Liver (tissue), 9 donors: Measurements from ENCODE around the gene MIER3. TPM values are rescaled to one million over a fixed set of nuclear protein-coding genes. Genes with fewer than 3 reads are reported as not detected.

Source experiments
- DNase-seq: peaks from one replicate; pipeline ENCODE4 v3.0.0-alpha.2; 2017; ENCODE audit warnings: low spot score
- H3K27ac ChIP-seq, 2 donors: one replicate each; pipeline ENCODE4 v1.7.0; 2013; ENCODE audit warnings: inconsistent platforms in 2 of 2, low read length in 2 of 2, control low read depth in 1 of 2, low read depth in 1 of 2, mild to moderate bottlenecking in 1 of 2
- H3K27me3 ChIP-seq, 4 donors: one replicate each; pipeline versions ENCODE4 v1.6.1 to v1.7.0; 2013; ENCODE audit warnings: low read length in 3 of 4, inconsistent platforms in 1 of 4, mild to moderate bottlenecking in 1 of 4, moderate library complexity in 1 of 4; ENCODE audit not compliant: control insufficient read depth in 4 of 4, insufficient read depth in 4 of 4
- H3K36me3 ChIP-seq, 4 donors: one replicate each; pipeline versions ENCODE4 v1.6.1 to v1.7.0; 2013; ENCODE audit warnings: low read length in 3 of 4, mild to moderate bottlenecking in 3 of 4, low read depth in 1 of 4, moderate library complexity in 1 of 4; ENCODE audit not compliant: control insufficient read depth in 4 of 4, insufficient read depth in 3 of 4
- H3K4me1 ChIP-seq, 4 donors: one replicate each; pipeline versions ENCODE4 v1.6.1 to v1.7.0; 2013; ENCODE audit warnings: low read length in 3 of 4, mild to moderate bottlenecking in 3 of 4, moderate library complexity in 1 of 4; ENCODE audit not compliant: control insufficient read depth in 4 of 4, insufficient read depth in 4 of 4
- H3K4me3 ChIP-seq, 3 donors: one replicate each; pipeline versions ENCODE4 v1.6.1 to v1.7.0; 2013; ENCODE audit warnings: low read length in 3 of 3, control low read depth in 1 of 3, low read depth in 1 of 3, mild to moderate bottlenecking in 1 of 3
- H3K9ac ChIP-seq, 2 donors: one replicate each; pipeline ENCODE4 v1.7.0; 2013; ENCODE audit warnings: low read length in 2 of 2, mild to moderate bottlenecking in 2 of 2, moderate library complexity in 2 of 2, control low read depth in 1 of 2, low read depth in 1 of 2
- H3K9me3 ChIP-seq, 4 donors: one replicate each; pipeline versions ENCODE4 v1.6.1 to v1.7.0; 2013; ENCODE audit warnings: low read length in 3 of 4; ENCODE audit not compliant: control insufficient read depth in 4 of 4
- CTCF ChIP-seq: fragments of 150-350 bp; IDR thresholded peaks from 2 replicates; pipeline ENCODE4 v1.5.1; 2017; ENCODE audit warnings: improper control_type of control experiment, low read depth, low read length; ENCODE audit not compliant: missing input control
- EGR1 ChIP-seq, 2 donors: IDR thresholded peaks; 2 replicates each; pipeline ENCODE4 v1.6.1; 2016 to 2018; ENCODE audit warnings: antibody characterized with exemption in 2 of 2, low read depth in 2 of 2
- FOXA1 ChIP-seq: IDR thresholded peaks from 2 replicates; pipeline ENCODE4 v1.6.1; 2016; ENCODE audit warnings: antibody characterized with exemption
- FOXA2 ChIP-seq: IDR thresholded peaks from 2 replicates; pipeline ENCODE4 v1.6.1; 2016; ENCODE audit warnings: antibody characterized with exemption
- GABPA ChIP-seq, 2 donors: IDR thresholded peaks in 1 of 2; conservative IDR thresholded peaks in 1 of 2; 2 replicates each; pipeline ENCODE4 v1.6.1; 2016; ENCODE audit warnings: antibody characterized with exemption in 2 of 2, mild to moderate bottlenecking in 1 of 2, moderate library complexity in 1 of 2
- HNF4G ChIP-seq: IDR thresholded peaks from 2 replicates; pipeline ENCODE4 v1.6.1; 2016; ENCODE audit warnings: antibody characterized with exemption
- JUND ChIP-seq, 2 donors: IDR thresholded peaks; 2 replicates each; pipeline ENCODE4 v1.6.1; 2016; ENCODE audit warnings: antibody characterized with exemption in 2 of 2
- NR2F2 ChIP-seq: IDR thresholded peaks from 2 replicates; pipeline ENCODE4 v1.6.1; 2016; ENCODE audit warnings: antibody characterized with exemption
- RAD21 ChIP-seq, 2 donors: IDR thresholded peaks; 2 replicates each; pipeline ENCODE4 v1.6.1; 2016; ENCODE audit warnings: antibody characterized with exemption in 2 of 2, mild to moderate bottlenecking in 2 of 2
- RXRA ChIP-seq, 2 donors: IDR thresholded peaks; 2 replicates each; pipeline ENCODE4 v1.6.1; 2017 to 2018; ENCODE audit warnings: antibody characterized with exemption in 2 of 2, mild to moderate bottlenecking in 1 of 2
- SP1 ChIP-seq: IDR thresholded peaks from 2 replicates; pipeline ENCODE4 v1.6.1; 2018; ENCODE audit warnings: antibody characterized with exemption, mild to moderate bottlenecking
- TAF1 ChIP-seq: conservative IDR thresholded peaks from 2 replicates; pipeline ENCODE4 v1.6.1; 2016; ENCODE audit warnings: antibody characterized with exemption, mild to moderate bottlenecking
- YY1 ChIP-seq: IDR thresholded peaks from 2 replicates; pipeline ENCODE4 v1.6.1; 2016; ENCODE audit warnings: antibody characterized with exemption, mild to moderate bottlenecking
- WGBS: extraction: QIAGEN DNeasy Blood & Tissue Kit; methylation state at CpG from one replicate; pipeline ENCODE4 v1.1.7; 2013; 5-methylcytosine and 5-hydroxymethylcytosine counted together
- polyA plus RNA-seq, 2 donors: library from polyadenylated mRNA; stranded (reverse) in 1 of 2; unstranded in 1 of 2; fragments of 200-250 nt in 1 of 2; fragments of >200 nt in 1 of 2; fragmentation: Nextera tagmentation in 1 of 2; extraction: Ambion mirVana in 1 of 2; gene quantifications; one replicate each; pipeline versions ENCODE4 v1.2.1 to v1.2.3, GENCODE V29; 2013 to 2015
- total RNA-seq, 2 donors: library from RNA; depleted of rRNA; stranded (reverse); fragments of >200 nt; gene quantifications; one replicate each; pipeline ENCODE4 v1.2.3, GENCODE V29; 2014
- TF ChIP-seq, protein P1 (sequence below): IDR thresholded peaks from 2 replicates; pipeline ENCODE4 v1.6.1; 2016; ENCODE audit warnings: antibody characterized with exemption
- TF ChIP-seq, protein P2 (sequence below): IDR thresholded peaks from 2 replicates; pipeline ENCODE4 v1.6.1; 2016; ENCODE audit warnings: antibody characterized with exemption
- TF ChIP-seq, protein P3 (sequence below): IDR thresholded peaks from 2 replicates; pipeline ENCODE4 v1.6.1; 2016; ENCODE audit warnings: antibody characterized with exemption
- TF ChIP-seq, protein P4 (sequence below): IDR thresholded peaks from 2 replicates; pipeline ENCODE4 v1.6.1; 2016; ENCODE audit warnings: antibody characterized with exemption, mild to moderate bottlenecking
- donor health status: healthy.
- donor health status: healthy.
- donor health status: healthy.
- donor health status: healthy.
- donor health status: healthy.

Gene MIER3
- total and polyA plus RNA-seq, 4 donors = 4.1 to 15.5 (median 8.1) TPM

DNA sequence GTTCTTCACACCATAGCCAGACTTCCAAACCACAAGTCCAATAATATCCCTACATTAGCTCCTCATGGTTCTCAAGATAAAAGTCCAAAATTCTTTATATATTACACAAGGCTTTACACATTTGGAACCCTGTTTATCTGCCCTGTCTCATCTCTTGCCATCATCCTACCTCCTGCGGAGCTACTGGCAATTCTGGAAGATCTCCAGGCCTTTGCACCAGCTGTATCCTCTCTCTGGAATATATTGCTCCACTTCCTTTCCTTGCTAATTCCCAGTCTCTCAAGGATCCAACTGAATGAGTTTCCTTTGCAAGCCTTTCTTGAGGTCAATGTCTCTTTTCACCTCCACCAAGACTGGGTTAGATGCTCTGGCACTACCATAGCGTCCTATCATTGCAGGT is 41.3 kb upstream of the MIER3 start:
- Histone ChIP-seq H3K9ac (no peak overlapping the region), H3K36me3 (no peaks in the 10 kb centered on the region), H3K4me3 (no peak overlapping the region), H3K4me1 (no peaks in the 10 kb centered on the region), H3K9me3 (no peaks in the 10 kb centered on the region), H3K27me3 (no peaks in the 10 kb centered on the region), H3K27ac (no peak overlapping the region)
- TF ChIP-seq, protein P1, sequence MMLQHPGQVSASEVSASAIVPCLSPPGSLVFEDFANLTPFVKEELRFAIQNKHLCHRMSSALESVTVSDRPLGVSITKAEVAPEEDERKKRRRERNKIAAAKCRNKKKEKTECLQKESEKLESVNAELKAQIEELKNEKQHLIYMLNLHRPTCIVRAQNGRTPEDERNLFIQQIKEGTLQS = no peak
- no peak for TF ChIP-seq FOXA1
- TF ChIP-seq TAF1 = no peak
- TF ChIP-seq EGR1 (IDR thresholded peaks at IDR 0.05; ENCODE audit: low read depth in 2 of 2) = no peak
- no peak for TF ChIP-seq SP1
- TF ChIP-seq RXRA (IDR thresholded peaks at IDR 0.05) = no peak
- TF ChIP-seq, protein P2, sequence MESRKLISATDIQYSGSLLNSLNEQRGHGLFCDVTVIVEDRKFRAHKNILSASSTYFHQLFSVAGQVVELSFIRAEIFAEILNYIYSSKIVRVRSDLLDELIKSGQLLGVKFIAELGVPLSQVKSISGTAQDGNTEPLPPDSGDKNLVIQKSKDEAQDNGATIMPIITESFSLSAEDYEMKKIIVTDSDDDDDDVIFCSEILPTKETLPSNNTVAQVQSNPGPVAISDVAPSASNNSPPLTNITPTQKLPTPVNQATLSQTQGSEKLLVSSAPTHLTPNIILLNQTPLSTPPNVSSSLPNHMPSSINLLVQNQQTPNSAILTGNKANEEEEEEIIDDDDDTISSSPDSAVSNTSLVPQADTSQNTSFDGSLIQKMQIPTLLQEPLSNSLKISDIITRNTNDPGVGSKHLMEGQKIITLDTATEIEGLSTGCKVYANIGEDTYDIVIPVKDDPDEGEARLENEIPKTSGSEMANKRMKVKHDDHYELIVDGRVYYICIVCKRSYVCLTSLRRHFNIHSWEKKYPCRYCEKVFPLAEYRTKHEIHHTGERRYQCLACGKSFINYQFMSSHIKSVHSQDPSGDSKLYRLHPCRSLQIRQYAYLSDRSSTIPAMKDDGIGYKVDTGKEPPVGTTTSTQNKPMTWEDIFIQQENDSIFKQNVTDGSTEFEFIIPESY = no peak
- TF ChIP-seq RAD21 (IDR thresholded peaks at IDR 0.05) = no peak
- TF ChIP-seq GABPA (IDR thresholded peaks at IDR 0.05 in 1 of 2, conservative IDR thresholded peaks at IDR 0.05 in 1 of 2) = no peak
- TF ChIP-seq NR2F2 = no peak
- WGBS = 83% methylated on average over 2 of the region's 2 CpGs
- no peak for DNase-seq

- no peaks in the 10 kb centered on the region for H3K27me3 ChIP-seq
- H3K4me1 ChIP-seq = no peaks in the 10 kb centered on the region
- no peak overlapping the region for H3K27ac ChIP-seq
- DNase-seq = no peak
- H3K9ac ChIP-seq = no peak overlapping the region
- H3K9me3 ChIP-seq = no peaks in the 10 kb centered on the region
- H3K36me3 ChIP-seq = no peaks in the 10 kb centered on the region
- TF ChIP-seq CTCF (no peak), YY1 (no peak), RAD21 (IDR thresholded peaks at IDR 0.05) (no peak), TAF1 (no peak), FOXA2 (no peak), HNF4G (no peak), RXRA (IDR thresholded peaks at IDR 0.05) (no peak), FOXA1 (no peak), SP1 (no peak), NR2F2 (no peak), JUND (IDR thresholded peaks at IDR 0.05) (no peak), EGR1 (IDR thresholded peaks at IDR 0.05; ENCODE audit: low read depth in 2 of 2) (no peak)
- TF ChIP-seq, protein P3, sequence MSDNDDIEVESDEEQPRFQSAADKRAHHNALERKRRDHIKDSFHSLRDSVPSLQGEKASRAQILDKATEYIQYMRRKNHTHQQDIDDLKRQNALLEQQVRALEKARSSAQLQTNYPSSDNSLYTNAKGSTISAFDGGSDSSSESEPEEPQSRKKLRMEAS = no peak
- TF ChIP-seq, protein P4, sequence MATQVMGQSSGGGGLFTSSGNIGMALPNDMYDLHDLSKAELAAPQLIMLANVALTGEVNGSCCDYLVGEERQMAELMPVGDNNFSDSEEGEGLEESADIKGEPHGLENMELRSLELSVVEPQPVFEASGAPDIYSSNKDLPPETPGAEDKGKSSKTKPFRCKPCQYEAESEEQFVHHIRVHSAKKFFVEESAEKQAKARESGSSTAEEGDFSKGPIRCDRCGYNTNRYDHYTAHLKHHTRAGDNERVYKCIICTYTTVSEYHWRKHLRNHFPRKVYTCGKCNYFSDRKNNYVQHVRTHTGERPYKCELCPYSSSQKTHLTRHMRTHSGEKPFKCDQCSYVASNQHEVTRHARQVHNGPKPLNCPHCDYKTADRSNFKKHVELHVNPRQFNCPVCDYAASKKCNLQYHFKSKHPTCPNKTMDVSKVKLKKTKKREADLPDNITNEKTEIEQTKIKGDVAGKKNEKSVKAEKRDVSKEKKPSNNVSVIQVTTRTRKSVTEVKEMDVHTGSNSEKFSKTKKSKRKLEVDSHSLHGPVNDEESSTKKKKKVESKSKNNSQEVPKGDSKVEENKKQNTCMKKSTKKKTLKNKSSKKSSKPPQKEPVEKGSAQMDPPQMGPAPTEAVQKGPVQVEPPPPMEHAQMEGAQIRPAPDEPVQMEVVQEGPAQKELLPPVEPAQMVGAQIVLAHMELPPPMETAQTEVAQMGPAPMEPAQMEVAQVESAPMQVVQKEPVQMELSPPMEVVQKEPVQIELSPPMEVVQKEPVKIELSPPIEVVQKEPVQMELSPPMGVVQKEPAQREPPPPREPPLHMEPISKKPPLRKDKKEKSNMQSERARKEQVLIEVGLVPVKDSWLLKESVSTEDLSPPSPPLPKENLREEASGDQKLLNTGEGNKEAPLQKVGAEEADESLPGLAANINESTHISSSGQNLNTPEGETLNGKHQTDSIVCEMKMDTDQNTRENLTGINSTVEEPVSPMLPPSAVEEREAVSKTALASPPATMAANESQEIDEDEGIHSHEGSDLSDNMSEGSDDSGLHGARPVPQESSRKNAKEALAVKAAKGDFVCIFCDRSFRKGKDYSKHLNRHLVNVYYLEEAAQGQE = no peak
- TF ChIP-seq, protein P2 = no peak
- TF ChIP-seq, protein P1 = no peak
- 78% methylated on average over 2 of the region's 2 CpGs for WGBS
- no peak overlapping the region for H3K4me3 ChIP-seq
Observed at GRCh38 chr5:56989676-56990075, 37.8 kb upstream of the MIER3 start.
